HG03064 (cell line): Measurements from ENCODE around the gene PRKCH.

ENCODE experiments used
- ATAC-seq: cut with Tn5 transposase; IDR thresholded peaks from one replicate; pipeline ENCODE4 v1.9.1; 2021; ENCODE audit warnings: low read depth; ENCODE audit not compliant: unreplicated experiment

Gene PRKCH

DNA sequence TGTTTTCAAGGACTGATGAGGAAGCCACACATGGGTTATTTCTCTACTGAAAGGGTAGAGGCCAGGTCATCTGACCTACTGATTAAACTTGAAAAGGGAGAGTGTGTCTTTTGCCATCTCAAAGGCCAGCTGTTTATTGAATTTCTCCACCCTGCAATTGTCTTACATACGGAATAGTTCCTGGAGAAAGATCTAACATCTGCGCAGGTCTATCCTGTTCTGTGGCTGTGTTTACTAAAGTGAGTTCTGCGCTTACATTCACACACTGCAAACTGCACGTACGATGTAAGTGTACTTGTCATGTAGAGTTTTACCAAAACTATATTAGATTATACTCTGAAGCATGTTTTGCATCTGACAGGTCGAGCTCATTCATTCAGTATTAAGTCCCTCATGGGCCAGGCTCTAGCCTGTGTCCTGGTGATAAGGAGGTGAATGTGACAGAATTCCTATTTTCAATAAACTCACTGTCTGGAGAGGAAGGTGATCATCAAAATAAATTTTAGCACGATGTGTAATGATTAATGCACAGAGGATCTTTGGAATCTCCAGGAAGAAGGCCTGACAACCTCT is 96.6 kb downstream of the PRKCH start:
- ATAC-seq = no peak

DNA sequence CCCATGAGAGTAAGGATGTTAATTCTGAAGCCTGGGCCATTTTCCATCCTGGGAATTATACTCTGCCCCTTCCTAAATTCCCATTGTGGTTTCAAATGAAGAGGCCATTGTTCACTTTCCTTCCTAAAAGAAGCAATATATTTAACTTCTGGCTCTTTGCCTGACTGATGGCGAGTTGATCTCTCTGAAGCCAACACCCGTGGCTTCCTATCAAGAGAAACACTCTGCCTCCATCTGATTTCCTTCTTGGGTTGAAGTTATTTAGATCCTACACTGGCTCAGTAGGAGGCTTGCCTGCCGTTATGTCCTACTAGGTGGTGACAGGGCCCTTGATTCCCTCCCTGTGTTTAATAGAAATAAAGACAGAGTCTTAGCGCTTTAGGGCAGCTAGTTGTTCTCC is 97.4 kb downstream of the PRKCH start:
- ATAC-seq = no peak

DNA sequence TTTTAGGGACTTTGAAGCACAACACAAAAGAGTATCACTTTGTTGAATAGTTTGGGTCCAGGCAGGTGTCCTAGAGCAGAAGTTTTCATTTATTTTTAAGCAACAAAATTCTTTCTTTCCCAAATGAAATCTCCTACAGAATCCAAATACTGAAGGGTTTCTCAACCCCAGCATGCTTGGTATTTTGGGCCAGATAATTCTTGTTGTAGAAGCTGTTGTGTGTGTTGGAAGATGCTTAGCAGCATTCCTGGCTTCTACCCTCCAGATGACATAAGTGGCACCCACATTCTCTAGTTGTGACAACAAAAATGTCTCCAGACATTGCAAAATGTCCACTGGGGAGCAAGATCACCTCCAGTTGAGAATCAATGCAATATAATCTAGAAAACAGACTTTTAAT is 97.8 kb downstream of the PRKCH start:
- no peak for ATAC-seq

DNA sequence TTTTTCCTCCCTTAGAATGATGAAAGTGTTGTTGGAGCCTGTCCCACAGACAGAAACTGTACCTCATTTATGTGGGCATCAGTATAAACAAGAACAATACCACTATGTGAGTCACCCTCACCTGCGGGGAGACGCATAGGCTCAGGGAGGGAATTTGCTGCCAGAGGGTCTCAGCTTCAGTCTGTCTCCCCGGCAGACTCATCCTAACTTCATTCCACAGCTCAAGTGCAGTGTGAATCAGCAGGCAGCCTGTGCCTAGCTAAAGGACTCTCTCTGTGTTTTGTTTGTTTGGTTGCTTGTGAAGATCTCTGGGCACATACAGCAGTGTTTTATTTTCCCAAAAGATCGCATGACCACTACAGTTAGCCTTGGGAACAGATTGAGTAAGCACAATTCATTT is 98.9 kb downstream of the PRKCH start:
- ATAC-seq = no peak

DNA sequence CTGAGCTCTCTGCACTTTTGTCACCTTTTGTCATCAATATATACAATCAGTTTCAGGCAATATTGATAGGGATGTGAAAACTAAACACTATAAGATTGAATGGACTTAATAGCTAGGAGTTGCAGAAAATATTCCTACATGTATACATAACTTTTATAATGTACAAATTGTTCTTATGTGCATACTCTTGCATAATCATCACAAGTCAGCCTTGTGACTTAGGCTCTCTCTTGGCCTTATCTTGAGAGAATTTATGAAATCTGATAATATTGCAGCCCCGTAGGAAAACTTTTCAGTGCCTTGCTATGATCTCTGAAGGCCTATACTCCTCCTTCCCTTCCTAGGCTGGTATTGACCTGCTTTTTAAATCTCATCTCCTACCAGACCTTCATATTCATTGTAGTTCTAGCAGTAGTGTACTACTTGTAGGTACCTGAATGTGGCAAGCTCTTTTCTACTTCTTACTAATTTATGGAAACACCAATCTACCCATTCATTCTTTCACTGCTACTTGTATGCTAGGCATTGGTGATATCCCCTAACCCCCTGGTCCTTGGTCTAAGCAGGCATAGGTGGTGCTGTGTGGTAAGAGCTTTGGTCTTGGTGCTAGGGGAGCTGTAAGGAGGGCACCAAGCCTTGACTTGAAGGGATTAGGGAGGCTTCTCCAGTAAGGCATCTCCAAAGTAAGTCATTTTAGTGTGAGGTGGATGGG is 100.0 kb downstream of the PRKCH start:
- ATAC-seq = no peak

DNA sequence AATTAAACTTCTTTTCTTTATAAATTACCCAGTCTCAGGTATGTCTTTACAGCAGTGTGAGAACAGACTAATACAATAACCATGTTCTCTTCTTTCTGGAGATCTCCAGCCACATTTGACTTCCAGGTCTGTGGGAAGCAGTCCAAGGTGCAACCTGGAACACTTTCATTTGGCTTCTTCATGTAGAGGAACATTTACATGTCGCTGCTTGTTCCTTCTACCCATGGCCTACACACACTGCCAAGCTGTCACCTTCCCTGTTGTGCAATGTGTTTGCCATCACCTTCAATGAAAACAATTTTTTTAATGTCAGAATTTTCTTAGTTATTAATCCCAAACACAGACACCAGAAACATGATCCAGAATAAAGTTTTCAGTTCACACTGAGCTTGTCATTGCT is 104.7 kb downstream of the PRKCH start:
- ATAC-seq = no peak

DNA sequence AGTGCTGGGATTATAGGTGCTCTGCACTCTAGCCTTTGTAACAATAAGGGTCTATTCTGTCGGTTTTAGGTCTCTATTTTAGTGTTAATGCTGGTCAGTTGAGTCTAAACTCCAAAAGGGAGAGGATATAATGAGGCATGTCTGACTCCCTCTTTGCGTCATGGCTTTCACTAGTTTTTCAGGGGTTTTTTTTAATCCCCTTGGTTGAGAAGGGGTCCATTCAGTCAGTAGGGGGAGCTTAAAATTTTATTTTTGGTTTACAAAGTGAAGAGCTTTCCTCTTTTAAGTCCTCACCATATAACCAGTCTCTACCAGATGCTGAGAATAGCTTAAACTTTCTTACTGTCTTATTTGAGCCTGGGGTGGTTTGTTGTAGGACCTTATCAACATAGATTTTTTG is 106.9 kb downstream of the PRKCH start:
- ATAC-seq = no peak

DNA sequence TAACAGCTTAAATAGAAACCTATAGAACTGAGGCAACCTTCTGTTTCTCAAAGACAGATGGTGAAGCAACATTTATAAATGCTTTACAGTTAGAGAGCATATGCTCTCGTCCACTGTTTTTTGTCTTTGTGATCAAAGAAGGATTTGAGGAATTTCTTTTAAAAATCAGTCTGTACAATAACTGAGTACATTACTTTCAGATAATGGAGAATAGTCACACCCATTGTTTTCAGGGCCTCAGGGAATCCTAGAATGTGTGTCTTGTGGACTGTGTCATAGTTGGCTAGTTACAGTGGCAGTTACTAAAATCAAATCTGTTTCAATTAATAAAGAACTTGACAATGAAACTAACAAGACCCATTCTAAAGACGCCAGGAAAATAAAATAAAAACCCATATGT is 107.9 kb downstream of the PRKCH start:
- no peak for ATAC-seq

DNA sequence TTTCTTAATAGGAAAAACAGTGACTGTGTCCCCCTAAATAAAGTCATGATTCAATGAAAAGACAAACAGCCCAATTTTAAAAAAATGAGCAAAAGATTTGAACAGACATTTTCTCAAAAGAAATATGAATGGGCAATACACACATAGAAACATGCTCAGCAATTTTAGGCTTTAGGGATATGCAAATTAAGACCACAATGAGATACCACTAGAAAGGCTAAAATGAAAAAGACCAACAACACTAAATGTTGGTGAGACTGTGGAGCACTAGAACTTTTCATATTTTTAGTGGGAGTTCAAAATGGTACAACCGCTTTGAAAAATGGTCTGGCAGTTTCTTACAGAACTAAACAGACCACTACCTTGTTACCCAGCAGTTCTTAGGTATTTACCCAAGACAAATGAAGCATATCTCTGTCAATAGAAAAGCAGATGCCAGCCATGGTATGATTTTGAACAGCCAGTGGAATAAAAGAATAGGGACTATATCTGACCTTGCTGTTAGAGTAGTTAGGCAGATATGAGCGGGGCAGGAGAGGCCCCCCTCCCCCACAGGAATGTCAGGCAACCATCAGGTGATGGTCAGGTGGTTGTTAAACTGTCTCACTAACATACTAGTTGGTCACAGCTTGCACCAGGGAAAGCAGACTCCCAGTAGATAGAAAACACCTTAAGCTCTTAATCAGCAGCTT is 108.8 kb downstream of the PRKCH start:
- ATAC-seq = no peak

DNA sequence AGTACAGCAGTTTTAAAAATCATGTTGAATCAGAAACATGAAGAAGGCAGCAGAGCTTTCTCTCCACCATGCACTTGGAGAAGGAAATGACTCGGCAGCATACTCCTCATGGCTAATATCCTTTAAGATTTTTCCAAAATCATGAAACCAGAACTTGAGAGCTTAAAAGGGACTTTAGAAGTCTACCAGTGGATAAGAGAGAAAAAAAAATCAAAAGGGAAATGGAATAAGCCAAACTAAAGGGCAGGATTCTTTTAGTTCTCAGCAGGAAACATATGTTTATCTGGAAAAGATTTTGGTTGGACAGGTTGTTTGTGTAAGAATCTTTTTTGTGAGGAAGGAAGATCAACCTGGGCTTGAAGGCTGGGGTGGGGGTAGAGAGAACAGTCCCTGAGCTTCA is 111.8 kb downstream of the PRKCH start:
- ATAC-seq = no peak

DNA sequence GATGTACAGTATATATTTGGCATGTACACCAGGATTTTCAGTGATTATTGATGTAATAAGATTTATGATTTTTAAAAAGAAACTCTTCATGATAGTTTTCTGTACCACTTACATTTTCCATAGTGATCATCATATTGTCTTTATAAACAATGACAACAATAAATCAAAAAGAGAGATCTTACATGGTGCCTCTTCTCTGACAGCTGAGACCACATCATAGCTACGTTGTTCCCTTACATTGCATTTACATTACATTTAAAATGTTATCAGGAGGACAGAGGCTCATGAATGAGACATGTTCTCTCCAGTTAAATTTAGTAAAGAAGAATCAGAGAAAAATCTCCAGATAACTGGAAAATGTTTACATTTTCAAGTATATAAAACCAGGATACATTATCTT is 112.4 kb downstream of the PRKCH start:
- ATAC-seq = no peak

DNA sequence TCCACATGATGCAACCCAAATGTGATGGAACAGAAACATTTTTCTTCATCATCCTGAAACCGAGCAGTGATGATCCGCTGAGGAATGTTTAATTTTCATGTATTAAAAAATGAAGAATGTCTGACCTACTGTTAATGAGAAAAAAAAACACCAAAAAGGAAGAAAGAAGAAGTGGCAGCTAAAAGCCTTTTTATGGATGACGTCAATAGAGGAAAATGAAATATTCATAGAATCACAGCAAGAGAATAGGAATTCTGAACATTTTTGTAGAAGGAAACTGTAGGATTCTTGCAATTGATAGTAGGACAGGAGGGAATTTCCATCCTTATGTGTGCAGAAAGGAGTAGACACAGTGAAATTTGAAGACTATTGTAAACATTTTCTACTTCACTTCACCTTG is 112.9 kb downstream of the PRKCH start:
- ATAC-seq = no peak

DNA sequence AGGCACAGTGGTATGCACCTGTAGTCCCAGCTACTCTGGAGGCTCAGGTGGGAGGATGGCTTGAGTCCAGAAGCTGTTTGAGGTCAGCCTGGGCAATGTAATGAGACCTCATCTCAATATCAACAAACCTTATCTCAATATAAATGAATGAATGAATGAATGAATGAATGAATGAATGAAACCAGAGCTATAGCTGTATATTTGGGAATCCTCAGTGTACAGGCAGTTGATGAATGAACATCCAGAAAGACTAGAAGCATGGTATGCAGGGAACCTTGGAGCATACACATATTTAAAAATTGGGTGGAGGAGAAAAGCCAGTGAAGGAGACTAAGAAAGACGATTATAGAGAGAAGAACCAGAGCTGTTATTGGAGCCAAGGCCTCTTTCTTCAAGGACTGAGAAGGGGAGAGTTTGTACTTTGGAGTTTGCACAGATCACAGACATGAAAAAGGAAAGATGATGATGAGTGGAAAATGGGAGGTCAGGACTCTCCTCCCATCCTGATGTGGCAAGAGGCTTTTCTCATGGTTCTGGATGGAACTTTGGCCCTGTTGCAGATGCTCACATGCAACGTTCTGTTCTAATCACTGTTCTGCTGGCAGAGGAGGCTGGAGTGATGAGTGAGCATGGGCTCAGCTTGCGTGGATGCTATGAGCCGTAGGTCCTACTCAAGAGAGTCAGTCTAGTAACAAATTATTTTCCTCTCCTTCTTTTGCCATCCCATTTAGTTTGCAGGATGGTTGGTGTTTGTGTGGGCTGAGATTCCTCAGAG is 114.4 kb downstream of the PRKCH start:
- ATAC-seq = no peak

DNA sequence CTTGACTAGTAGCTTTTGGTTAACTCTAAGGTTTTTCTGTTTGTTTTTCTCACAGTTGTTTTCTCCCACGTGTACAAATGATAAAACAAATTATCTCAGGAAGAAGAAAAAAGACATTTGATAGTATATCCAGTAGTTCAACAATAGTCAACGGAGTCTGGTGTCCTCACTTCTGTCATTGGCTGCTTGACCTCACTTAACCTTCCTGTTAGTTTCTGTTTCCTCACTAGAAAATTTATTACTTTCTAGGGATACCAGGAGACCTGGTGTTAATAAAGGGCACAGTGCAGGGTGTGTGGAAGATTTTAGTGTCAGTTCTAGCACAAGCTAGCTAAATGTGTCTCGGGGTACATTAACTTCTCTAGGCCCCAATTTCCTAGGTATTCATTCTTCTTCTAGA is 116.0 kb downstream of the PRKCH start:
- no peak for ATAC-seq

DNA sequence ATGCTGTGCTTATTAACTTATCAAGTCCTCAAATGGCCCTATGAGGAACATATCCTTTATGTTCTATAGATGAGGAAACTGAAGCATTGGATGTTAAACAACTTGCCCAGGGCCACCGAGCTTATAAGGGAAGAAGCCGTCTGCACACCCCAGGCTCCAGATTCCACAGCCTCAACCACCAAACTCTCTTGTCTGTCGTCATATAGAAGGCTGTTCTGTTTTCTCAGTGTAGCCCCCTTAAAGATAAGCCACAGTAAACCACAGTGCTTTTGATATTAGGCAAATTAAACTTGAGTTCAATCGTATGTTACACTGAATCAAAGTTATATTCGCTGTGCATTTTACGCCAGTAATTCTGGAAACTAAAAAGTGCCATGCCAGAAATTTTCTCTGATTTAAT is 116.7 kb downstream of the PRKCH start:
- ATAC-seq = no peak

DNA sequence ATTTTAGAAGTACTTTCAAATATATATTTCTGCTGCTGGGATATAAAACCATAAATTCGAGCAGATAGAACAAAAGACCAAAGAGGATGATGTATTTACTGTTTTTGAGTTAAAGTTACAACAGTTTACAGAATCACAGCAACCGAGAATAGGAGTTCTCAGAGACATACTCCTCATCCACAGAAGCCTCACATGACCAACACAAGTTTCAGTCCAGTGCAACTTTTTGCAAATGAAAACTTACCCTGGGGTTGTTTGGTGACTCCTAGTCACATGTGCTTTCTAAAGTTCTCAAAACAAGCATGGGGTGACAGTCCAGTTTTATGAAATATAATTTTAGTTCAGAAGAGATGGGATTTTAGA is 117.1 kb downstream of the PRKCH start:
- peak; percentile 48 for ATAC-seq

DNA sequence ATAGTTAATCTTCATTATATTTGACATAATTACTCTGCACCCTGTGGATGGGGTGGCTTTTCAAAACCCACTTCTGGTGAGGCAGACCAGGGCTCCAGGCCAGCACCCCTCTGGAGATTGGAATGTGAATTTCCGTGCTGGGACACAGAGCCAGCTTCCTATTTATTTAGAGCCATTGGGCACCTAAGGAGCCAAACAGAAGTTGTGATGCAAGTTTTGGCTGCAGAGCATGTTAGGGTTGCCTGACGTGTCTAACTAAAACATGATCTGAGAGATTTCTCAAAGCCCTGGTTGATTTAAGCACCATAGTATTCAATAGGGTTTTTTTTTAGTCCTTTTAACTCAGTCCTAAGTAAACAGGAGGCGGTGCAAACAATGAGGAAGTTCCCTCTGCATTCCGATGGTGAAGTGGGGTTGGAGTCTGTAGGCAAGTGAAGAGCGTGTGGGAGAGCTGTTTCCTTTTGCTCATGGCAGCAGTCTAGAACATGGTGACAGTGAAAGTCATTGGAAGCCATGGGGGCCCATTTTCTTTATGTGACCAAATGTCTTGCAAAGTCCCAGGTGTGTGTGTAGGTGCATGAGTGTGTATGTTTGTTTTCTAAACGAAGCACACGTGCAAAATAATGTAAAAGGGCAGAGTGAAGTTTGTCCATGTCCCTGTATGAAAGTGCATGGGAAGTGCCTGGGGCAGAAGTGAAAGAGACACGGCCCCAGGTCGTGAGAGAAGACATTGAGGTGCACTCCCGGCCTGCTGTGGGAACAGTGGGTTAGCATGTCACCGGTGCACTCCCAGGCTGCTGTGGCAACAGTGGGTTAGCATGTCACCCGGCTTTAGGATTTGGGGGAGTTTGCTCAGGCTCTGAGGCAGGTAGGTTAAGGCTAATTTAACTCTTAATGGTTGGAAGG is 117.7 kb downstream of the PRKCH start:
- no peak for ATAC-seq

DNA sequence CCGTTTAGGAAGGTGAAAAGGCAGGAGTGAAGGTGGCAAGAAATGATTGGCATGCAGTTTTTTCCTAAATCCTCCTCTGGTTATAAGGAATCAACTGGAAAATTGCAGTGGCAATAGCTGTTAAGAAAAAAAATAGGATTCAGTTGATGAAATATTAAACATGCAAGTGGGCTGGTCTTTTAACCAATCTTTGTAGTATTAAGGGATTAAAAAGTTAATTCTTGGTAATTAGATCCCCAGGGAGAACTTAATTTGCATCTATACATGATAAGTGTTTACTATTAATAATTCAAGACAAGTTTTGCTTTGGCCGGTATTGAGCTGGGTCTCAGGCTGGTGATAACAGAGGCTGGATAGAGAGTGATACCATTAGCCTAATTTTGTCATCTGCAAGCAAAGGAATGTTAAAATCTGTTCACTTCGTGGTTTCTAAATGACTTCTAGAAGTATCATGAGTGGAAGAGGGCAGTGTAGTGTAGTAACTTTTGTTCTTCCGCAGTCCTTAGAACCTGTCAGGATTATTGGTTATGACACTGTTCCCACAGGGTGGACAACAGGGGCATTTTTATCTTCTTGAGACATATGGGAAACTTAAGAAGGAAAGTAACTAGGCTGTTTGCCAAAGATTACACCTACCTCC is 118.5 kb downstream of the PRKCH start:
- ATAC-seq = no peak

DNA sequence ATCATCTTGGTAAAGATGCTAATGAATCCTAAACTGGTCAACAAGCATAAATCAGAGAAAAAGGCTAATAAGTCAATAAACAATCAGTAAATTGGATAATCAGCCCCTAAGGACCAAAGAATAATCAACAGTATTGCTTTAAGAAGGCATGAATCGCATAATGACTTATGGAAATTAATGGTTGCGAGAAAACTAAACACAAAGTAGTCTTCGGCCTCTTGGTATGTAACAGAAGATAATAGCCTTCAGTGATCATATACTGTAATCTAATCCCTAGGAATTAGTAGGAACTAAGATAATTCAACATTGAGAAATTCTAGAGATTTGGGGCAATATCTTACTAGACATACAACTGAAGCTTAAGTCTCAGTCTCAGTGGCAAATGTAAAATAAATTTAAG is 122.1 kb downstream of the PRKCH start:
- no peak for ATAC-seq

DNA sequence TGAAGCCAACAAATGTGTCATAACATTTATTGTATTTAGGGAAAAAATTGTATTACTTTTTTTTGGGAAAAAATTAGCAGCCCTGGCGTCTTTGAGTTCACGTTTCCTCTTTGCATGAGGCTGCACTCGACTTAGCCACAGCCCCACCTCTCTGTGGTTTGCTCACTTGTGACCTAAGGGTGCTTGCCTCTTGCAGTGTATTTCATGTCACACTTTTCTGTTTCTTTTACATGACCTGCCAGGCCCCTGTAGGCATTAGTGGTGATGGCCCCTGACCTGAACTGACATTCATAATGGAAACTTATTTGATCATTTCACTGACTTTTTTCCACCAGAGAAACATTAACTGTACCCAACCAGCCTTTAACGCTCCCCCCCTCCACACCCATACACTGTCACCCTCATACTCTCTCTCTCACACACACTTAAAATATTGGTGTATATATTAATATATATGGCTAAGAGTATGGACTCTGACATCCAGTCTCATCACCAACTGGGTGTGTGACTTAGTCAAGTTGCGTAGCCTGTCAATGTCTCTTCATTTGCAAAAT is 122.9 kb downstream of the PRKCH start:
- peak; percentile 69 for ATAC-seq
